NCI-H748 (cell line): Measurements from ENCODE around the gene S1PR1.

Experiments used
- DNase-seq: peaks from one replicate; lab custom pipeline; 2025; ENCODE audit not compliant: unreplicated experiment; lab: John Stamatoyannopoulos, UW

Gene S1PR1

DNA sequence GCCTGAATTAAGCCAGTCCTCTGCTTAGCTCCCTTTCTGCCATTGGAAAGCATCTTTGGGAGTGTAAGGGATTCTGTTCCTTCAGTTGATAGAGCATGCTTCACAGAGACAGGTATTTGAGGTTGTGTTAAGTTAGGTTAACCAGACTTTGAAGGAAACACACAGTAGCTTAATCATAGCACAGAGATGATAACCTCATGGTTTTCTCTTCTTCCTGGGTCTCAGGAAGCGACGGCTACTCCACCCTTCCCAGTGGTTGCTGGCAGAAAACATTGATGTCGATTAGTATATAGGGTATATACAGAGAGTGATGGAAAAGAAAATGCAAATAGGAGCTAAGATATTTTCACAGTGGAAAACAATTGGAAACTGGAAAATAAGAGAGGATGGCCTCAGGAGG is 42.0 kb downstream of the S1PR1 start:
- DNase-seq, result no peak

DNA sequence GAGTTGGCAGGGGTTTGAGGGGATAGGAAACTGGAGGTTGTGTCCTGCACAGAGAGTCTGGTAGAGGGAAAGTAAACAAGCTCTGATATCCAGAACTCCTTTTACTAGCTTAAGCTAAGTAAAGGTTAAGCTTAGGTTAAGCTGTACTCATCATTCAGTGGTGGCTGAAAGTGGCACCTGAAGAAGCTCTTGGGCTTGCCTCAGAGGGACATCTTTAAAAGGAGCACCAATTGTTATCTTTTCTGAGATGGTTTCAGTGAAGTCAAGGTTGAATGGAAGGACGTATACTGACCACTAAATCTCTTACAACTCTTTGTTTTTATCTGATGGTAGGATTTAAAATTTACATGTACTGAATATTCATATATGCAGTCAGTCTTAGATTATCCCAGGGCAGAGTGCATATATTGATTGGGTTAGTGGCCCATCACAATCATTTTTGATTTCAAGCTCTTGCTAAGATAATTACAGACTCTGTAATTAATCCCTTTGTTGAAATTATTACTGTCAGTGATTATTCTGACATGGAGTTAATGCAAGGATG is 43.3 kb downstream of the S1PR1 start:
- DNase-seq, result no peak

DNA sequence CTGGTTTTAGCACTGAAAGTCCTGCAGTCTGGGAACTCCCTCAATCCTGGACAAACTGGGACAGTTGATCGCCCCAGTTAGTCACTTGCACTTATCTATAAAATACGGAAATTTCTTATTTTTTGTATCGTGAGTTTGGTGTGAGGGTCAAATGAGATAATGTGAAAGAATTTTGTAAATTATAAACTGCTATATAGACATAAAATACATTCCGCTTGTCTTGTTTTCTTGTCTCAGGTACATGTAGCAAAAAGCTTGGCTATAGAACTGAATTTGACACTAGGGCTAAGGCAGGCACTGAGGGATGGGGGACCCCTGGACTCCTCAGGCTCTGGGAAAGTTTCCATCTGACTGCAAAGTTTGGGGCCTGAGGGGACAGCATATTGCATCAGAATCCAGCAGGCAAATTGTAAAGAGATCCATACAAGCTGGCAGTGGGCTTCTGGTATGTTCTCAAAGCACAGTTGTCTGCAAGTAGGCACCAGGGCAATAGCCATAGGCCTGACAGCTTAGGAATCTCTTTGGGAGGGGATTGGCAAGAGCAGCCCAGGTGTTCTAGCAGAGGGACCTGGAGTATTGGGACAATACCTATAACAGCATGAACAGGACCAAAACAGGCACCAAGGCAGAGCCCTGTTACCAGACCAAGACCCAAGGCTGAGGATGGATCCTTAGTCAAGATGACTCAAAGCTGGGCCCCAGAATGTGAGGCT is 44.3 kb downstream of the S1PR1 start:
- no peak for DNase-seq

DNA sequence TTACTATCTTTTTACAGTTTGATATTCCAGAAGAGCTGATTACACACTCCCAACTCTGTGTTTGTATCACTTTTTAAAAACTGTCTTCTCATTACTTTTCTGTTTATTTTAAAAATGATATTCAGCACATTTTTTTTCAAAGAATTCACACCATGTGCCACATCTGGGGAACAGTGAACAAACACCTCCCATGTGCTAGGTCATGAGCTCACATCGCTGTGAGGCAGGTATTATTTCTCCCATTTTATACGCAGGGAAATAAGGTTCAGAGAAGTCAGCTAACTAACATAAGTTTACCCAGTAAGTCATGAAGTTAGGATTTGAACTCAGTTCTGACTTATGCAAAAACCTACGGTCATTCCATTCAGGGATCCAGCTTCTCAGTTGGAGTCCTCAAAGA is 44.9 kb downstream of the S1PR1 start:
- no peak for DNase-seq

DNA sequence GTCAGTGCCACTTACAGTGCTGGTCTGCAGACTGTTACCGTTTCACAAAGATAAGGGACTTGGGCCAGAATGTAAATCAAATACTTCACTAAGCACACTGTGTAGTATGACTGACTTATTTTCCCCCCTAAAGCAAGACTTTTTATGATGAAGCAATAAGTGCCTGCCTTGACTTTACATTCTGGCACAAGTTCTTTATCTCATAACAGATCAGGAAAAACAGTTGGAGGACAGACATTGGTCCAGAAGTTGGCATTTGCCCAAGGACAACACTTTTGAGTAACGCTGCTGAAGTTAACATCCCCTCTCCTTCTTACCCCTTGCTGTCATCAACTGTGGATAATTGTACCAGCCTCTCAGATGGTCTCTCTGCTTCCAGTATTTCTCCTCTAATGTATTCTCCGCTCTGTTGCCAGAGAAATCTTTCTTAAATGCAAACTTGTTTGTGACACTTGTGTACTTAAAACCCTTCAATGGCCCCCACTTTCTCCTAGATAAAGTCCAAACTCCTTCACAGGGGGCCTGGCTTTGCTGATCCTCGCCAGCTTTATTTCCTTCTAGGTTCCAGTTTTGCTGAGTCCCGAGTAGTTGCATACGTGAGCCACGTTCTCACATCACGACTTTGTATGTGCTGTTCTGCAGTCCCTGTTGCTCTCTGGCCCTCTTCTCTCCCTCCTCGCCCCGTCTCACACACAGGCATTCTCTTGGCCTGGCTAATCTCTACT is 45.7 kb downstream of the S1PR1 start:
- no peak for DNase-seq

DNA sequence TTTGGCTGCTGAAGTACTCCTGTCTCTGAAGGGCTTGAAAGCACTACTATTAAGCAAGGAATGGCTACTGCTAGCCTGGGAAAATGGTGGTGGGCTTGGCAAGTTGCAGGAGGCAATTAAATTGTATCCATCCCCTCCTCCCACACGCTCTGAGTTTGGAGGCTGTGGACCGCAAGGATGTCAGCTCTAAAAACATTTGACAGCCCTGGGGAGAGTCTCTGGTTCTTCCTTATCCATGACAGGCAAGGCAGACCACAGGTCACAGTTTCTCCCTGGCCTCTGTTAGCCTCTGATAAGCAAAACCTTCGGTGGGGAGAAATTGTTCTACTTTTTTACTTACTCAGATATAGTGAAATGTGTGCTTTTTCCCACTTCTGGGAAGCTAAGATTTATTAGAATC is 46.6 kb downstream of the S1PR1 start:
- no peak for DNase-seq

DNA sequence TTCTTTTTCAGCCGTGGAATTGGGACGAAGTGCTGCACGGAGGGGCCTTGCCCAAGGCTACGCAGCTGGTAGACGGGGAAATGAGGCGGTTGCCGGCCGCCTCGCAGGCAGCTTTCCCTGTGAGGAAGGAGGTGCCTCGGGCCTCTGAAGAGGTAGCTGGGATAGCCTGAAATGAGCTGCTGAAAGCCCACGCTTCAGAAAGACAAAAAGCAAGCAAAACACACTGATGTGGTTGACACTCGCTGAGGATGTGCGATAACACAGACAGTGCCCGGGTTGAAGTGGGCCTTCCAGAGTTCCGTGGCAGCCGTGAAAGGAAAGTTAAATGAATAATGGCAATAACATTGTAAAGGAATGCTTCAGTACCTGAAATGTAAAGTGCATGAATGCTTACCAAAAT is 47.2 kb downstream of the S1PR1 start:
- DNase-seq, result no peak

DNA sequence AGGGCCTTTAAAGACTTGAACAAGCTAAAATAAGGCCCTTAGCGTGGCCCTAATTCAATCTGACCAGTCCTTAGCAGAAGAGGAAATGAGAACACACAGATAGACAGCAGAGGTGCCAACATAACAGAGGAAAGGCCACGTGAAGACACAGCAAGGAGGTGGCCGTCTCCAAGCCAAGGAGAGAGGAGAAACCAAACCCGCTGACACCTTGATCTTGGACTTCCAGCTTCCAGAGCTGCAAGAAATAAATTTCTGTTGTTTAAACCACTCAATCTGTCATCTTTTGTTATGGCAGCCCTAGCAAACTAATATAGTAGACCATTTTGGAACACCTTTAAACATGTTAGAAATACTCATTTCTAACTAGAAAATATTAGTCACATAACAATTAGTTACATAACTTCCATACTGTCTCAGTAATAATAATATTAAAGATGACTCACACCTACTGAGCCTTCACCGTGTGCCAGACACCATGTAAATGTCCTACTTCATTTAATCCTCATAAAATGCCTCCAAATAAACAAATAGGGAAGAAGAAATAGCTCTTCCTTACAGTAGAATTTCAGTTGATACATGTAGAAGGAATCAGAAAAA is 47.9 kb downstream of the S1PR1 start:
- DNase-seq, result no peak

DNA sequence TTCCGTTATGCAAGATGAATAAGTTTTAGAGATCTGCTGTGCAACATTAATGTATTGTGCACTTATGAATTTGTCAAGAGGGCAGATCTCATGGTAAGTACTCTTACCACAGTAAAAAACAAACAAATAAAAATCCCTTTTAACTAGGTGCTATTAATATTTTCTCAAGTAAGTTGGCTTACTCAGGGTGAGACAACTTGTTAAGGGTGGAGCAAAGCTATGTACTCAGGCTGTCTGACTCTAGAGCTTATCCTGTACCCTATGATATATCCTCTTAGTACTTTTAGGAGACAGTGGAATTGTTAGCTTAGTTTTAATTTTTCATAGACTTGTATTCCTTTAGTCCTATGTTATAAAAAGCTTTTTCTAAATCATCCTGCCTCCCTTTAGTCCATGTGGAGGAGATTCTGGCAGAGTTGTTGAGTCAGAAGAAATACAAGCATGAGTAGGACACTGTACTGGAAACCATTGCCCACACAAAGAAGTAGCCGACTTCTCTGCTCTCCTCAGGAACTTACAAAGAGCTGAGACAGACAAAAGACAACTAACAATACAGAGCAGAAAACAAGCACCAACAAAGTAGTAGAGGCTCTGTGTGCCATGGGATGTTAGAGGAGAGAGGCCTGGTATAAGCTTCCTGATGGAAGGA is 49.2 kb downstream of the S1PR1 start:
- no peak for DNase-seq

DNA sequence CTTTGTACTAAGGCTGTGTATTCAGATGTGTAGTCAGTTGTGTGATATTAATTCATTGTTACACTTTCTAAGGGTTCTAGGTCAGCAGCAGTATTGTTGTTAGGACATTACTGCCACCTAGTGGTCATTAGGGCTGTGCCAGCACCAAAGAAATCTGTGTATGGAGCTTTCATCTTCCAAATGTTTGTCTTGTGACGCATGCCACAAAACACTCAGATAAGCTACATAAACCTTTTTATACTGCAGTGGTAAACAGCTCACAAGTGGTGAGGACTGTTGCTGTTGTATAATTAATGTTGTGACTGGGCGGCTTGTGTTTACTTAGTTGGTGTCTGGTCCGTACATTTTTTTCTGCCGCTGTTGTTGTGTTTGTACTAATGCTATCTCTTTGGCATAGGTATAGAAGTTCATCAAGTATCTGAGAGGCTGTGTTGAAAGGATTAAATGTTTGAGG is 51.7 kb downstream of the S1PR1 start:
- peak; percentile 79 for DNase-seq

DNA sequence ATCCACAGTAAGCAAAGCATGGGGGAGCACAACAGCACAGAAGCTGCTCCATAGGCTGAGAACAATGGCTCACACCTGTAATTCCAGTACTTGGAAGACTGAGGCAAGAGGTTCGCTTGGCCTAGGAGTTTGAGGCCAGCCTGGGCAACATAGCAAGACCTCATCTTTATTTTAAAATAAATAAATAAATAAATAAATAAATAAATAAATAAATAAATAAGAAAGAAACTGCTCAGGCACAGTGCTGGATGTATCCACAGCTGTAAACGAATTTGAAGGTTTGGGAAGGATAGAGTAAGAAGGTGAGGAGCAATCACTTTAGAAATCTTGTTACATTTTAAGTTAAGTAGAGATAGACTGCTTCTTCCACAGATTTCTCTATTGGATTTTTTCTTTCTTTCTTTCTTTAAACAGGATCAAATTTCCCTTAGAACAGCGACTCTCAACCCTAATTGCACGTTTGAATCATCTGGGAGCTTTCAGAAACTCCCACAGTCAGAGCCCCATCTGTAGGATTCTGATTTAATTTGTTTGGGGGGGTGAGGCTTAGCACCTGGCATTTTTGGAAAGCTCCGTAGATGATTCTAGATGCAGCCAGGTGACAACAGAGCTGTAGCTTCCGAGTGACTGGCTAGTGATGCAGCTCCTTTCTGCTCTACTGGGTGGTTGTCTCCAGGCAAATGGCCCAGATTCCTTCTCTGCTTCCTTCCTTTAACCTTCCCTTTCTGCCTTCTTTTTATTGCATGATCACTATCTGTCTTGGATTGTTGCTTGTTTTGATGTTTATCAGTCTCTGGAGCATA is 53.5 kb downstream of the S1PR1 start:
- peak; percentile 12 for DNase-seq
